Thyroid gland (tissue), 4 donors: ENCODE data around the gene ACVR1. TPM values are rescaled to one million over a fixed set of nuclear protein-coding genes. Genes with fewer than 3 reads are reported as not detected.
A peak's percentile ranks its signal among the peaks of the same experiment; 100 is the strongest.

Source experiments
- DNase-seq, 2 donors: peaks; one replicate each; pipeline ENCODE4 v3.0.0-alpha.2; 2019
- H3K27ac ChIP-seq, 3 donors: fragments of 200-600 bp; sonication (generic); 1 replicate in 2 of 3; 2 replicates in 1 of 3; pipeline ENCODE4 v1.5.1; 2016 to 2019; ENCODE audit warnings: mild to moderate bottlenecking in 1 of 3, moderate library complexity in 1 of 3
- H3K27me3 ChIP-seq: fragments of 200-600 bp; sonication (generic); one replicate; pipeline ENCODE4 v1.5.1; 2019
- H3K36me3 ChIP-seq, 2 donors: fragments of 200-600 bp; sonication (generic); one replicate each; pipeline ENCODE4 v1.5.1; 2016 to 2019
- H3K4me1 ChIP-seq, 2 donors: fragments of 200-600 bp; sonication (generic); one replicate each; pipeline ENCODE4 v1.5.1; 2017 to 2019
- H3K4me3 ChIP-seq, 3 donors: fragments of 200-600 bp; sonication (generic); replicated peaks in 1 of 3; 1 replicate in 2 of 3; 2 replicates in 1 of 3; pipeline ENCODE4 v1.5.1; 2016; ENCODE audit warnings: mild to moderate bottlenecking in 1 of 3
- H3K9me3 ChIP-seq: fragments of 200-600 bp; sonication (generic); one replicate; pipeline ENCODE4 v1.5.1; 2017
- POLR2A ChIP-seq, 2 donors: fragments of 450-650 bp; IDR thresholded peaks; one replicate each; pipeline ENCODE4 v1.6.1; 2017; ENCODE audit warnings: antibody characterized with exemption in 2 of 2, mild to moderate bottlenecking in 2 of 2, moderate library complexity in 1 of 2
- WGBS, 2 donors: methylation state at CpG; one replicate each; pipeline ENCODE4 v1.1.5; 2017; 5-methylcytosine and 5-hydroxymethylcytosine counted together
- intact Hi-C: fragments of 100-400 bp; cut with DNase I; formaldehyde crosslinking; loops from one replicate; pipeline ENCODE4 v1.15.1; 2023
- total RNA-seq, 4 donors: library from RNA; depleted of rRNA; stranded (reverse); fragments of >200 nt; gene quantifications; one replicate each; pipeline ENCODE4 v1.2.3, GENCODE V29; 2016
- TF ChIP-seq, protein P1 (sequence below), 6 experiments: fragments of 200-600 bp in 3 of 6; fragments of 450-650 bp in 3 of 6; sonication (generic) in 3 of 6; IDR thresholded peaks; one replicate each; pipeline ENCODE4 v1.5.1; 2016 to 2019; ENCODE audit warnings: antibody characterized with exemption in 6 of 6, mild to moderate bottlenecking in 2 of 6, inconsistent platforms in 1 of 6, moderate library complexity in 1 of 6

Gene ACVR1
- total RNA-seq, 4 donors from 2014 or later: 42.7 to 55.8 (median 46.3) TPM

DNA sequence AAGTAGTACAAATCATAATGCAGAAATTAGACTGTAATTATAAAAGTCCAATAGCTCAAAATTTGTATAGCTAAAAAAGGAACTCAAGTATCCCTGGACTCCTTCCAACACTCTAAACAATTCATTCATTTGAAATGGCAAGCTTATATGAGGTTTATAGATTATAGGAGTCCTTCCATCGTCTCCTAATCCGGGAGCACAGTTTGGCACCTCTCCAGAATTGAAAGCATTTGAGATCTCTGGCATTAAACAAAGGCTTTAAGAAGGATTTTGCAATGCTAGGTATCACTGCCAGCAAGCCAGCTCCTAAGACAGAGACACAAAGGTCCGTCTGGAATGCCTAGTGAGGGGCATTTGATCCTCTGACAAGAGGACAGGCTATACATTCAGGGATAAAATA is 90.9 kb downstream of the ACVR1 start:
- Histone ChIP-seq H3K27ac (peak overlapping the region; percentile 60 to 78 (median 76)), H3K4me3 (no peak overlapping the region), H3K27me3 (no peaks in the 10 kb centered on the region), H3K36me3 (no peaks in the 10 kb centered on the region), H3K9me3 (no peaks in the 10 kb centered on the region), H3K4me1 (peaks cover 70 to 82% of the 10 kb centered on the region in 2 donors)
- 12 to 14% methylated on average over 3 of the region's 3 CpGs for WGBS, 2 donors
- peak; percentile 30 to 36 for DNase-seq
- intact Hi-C loops: no loop called here
- no peak for TF ChIP-seq POLR2A (IDR thresholded peaks at IDR 0.05)
- TF ChIP-seq, protein P1, sequence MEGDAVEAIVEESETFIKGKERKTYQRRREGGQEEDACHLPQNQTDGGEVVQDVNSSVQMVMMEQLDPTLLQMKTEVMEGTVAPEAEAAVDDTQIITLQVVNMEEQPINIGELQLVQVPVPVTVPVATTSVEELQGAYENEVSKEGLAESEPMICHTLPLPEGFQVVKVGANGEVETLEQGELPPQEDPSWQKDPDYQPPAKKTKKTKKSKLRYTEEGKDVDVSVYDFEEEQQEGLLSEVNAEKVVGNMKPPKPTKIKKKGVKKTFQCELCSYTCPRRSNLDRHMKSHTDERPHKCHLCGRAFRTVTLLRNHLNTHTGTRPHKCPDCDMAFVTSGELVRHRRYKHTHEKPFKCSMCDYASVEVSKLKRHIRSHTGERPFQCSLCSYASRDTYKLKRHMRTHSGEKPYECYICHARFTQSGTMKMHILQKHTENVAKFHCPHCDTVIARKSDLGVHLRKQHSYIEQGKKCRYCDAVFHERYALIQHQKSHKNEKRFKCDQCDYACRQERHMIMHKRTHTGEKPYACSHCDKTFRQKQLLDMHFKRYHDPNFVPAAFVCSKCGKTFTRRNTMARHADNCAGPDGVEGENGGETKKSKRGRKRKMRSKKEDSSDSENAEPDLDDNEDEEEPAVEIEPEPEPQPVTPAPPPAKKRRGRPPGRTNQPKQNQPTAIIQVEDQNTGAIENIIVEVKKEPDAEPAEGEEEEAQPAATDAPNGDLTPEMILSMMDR (IDR thresholded peaks at IDR 0.05): no peak

DNA sequence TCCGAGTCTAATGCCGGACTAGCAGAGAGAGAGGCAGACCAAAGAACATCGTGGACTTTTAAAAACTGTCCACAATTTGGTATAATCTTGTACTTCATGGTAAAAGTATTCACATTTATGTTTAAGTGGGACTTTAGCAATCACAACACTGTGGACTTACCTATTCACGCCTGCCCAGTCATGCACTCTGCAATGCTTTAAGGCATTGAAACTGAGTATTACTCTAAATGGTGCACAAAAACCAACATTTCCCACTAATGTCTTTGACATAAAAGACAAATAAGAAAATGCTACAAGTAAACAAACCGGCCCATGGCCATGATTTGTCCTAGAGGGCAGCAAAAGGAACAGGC is 91.3 kb downstream of the ACVR1 start:
- Histone ChIP-seq H3K9me3 (no peaks in the 10 kb centered on the region), H3K4me1 (peaks cover 67 to 78% of the 10 kb centered on the region in 2 donors), H3K27ac (peak overlapping the region; percentile 60 to 78 (median 76)), H3K36me3 (no peaks in the 10 kb centered on the region), H3K27me3 (no peaks in the 10 kb centered on the region), H3K4me3 (no peak overlapping the region)
- WGBS, 2 donors: 46 to 47% methylated on average over 5 of the region's 5 CpGs
- intact Hi-C loops: loop anchor here (5.0 kb wide), 1 partner anchor 93 kb away; the partner anchor contains the start of gene ACVR1
- no peak for DNase-seq
- no peak for TF ChIP-seq POLR2A (IDR thresholded peaks at IDR 0.05)
- TF ChIP-seq, protein P1 (IDR thresholded peaks at IDR 0.05): no peak

DNA sequence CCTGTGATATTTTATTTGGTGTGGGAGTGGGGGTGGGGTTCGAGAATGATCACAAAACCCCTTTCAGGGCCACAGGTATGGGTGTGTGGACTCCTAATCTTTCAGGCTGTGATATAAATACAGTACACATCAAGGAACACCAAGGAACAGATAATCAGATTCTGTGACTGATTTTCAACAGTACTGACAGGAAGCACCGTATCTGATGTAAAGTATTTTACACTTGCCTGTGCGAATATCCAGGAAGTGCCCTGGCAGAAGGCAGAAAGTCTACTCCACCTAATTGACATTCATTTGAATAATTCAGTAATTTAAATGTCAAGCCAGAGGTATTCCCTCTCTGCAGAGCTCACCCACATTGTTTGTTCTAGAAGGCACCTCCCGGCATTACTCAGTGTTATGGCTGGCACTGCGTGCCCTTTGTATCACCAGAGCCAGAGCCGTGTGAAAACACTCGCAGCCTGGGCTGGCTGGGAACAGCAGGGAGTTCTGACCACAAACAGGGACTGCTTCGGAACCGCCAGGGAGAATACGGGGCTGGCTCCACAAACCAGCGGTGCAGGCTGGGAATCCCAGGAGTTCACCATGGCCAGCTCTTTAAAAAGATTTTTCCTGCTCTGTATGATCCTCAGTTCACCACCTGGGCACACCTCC is 91.8 kb downstream of the ACVR1 start:
- TF ChIP-seq, protein P1 (IDR thresholded peaks at IDR 0.05): no peak
- TF ChIP-seq POLR2A (IDR thresholded peaks at IDR 0.05): peak in 1 of 2 donors; percentile 53
- intact Hi-C loops: loop anchor here (5.0 kb wide), 1 partner anchor 93 kb away; the partner anchor contains the start of gene ACVR1
- no peak overlapping the region for H3K4me3 ChIP-seq
- 58 to 59% methylated on average over 8 to 11 of the region's 11 CpGs for WGBS, 2 donors
- H3K9me3 ChIP-seq: no peaks in the 10 kb centered on the region
- no peaks in the 10 kb centered on the region for H3K27me3 ChIP-seq
- DNase-seq: peak; percentile 73 to 81
- peaks cover 62 to 73% of the 10 kb centered on the region in 2 donors for H3K4me1 ChIP-seq
- H3K27ac ChIP-seq: peak overlapping the region; percentile 60 to 78 (median 76)
- no peaks in the 10 kb centered on the region for H3K36me3 ChIP-seq

DNA sequence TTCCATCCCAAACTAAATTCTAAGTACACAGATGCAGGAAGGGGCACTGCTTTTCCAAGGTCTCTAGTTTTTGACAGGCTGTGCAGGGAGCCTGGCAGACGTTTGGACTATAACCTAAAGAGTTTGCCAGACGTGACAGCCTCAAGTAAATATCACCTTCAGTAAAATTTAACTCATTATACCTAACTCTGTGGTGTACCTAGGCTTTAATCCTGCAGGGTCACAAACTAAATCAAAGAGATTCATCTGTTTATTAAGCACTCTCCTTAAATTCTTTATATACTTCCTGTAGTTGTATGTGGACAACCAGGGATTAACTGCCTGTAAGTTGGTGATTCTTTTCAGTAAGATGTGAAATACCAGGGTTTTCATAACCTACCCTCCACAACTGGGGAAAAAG is 92.9 kb downstream of the ACVR1 start:
- H3K36me3 ChIP-seq: no peaks in the 10 kb centered on the region
- WGBS, 2 donors: 24 to 35% methylated on average over 2 of the region's 2 CpGs
- no peak for TF ChIP-seq POLR2A (IDR thresholded peaks at IDR 0.05)
- TF ChIP-seq, protein P1 (IDR thresholded peaks at IDR 0.05): no peak

More for the DNA sequence above, 92.9 kb downstream of the ACVR1 start:
- no peak overlapping the region for H3K4me3 ChIP-seq
- H3K9me3 ChIP-seq: no peaks in the 10 kb centered on the region
- DNase-seq: no peak
- H3K4me1 ChIP-seq: peaks cover 53 to 62% of the 10 kb centered on the region in 2 donors
- no peaks in the 10 kb centered on the region for H3K27me3 ChIP-seq
- intact Hi-C loops: loop anchor here (5.0 kb wide), 1 partner anchor 94 kb away; the partner anchor contains the start of gene ACVR1
- peak overlapping the region; percentile 17 to 61 (median 30) for H3K27ac ChIP-seq
